Adipocyte (in vitro differentiated cells): ENCODE measurements around the gene PIK3CB.

Experiments used
- DNase-seq: peaks from one replicate; pipeline ENCODE4 v3.0.0-alpha.2; 2015; ENCODE audit warnings: low read depth
- H3K27me3 ChIP-seq: replicated peaks from 2 replicates; pipeline ENCODE4 v1.7.0; 2013; ENCODE audit warnings: mild to moderate bottlenecking, low read length, moderate library complexity; ENCODE audit not compliant: control insufficient read depth, insufficient read depth
- H3K36me3 ChIP-seq: 2 replicates; pipeline ENCODE4 v1.7.0; 2013; ENCODE audit warnings: low read length, mild to moderate bottlenecking, moderate library complexity; ENCODE audit not compliant: control insufficient read depth, insufficient read depth, severe bottlenecking
- H3K4me1 ChIP-seq: 2 replicates; pipeline ENCODE4 v1.7.0; 2013; ENCODE audit warnings: mild to moderate bottlenecking, low read length, moderate library complexity; ENCODE audit not compliant: control insufficient read depth, insufficient read depth
- H3K4me3 ChIP-seq: 2 replicates; pipeline ENCODE4 v1.7.0; 2013; ENCODE audit warnings: mild to moderate bottlenecking, low read length, moderate library complexity
- H3K9ac ChIP-seq: 2 replicates; pipeline ENCODE4 v1.7.0; 2013; ENCODE audit warnings: mild to moderate bottlenecking, low read length, moderate library complexity
- H3K9me3 ChIP-seq: 2 replicates; pipeline ENCODE4 v1.7.0; 2013; ENCODE audit warnings: mild to moderate bottlenecking, low read length, moderate library complexity; ENCODE audit not compliant: control insufficient read depth

The PIK3CB gene

GRCh38 chr3:138774529-138775253 lies 60.0 kb downstream of the PIK3CB start:
- Histone ChIP-seq H3K36me3 (no peaks in the 10 kb centered on the region), H3K4me3 (peak overlapping the region; percentile 16), H3K9me3 (no peaks in the 10 kb centered on the region), H3K27me3 (no peaks in the 10 kb centered on the region), H3K9ac (no peak overlapping the region), H3K4me1 (peaks cover 16% of the 10 kb centered on the region)
- DNase-seq = peak; percentile 98

- H3K9me3 ChIP-seq = no peaks in the 10 kb centered on the region
- no peak overlapping the region for H3K9ac ChIP-seq
- H3K27me3 ChIP-seq = no peaks in the 10 kb centered on the region
- DNase-seq = no peak
- H3K4me1 ChIP-seq = peaks cover 16% of the 10 kb centered on the region
- H3K4me3 ChIP-seq = no peak overlapping the region
- H3K36me3 ChIP-seq = no peaks in the 10 kb centered on the region
These were observed 63.1 kb downstream of the PIK3CB start for GRCh38 chr3:138771585-138771984.

- no peak overlapping the region for H3K4me3 ChIP-seq
- H3K9me3 ChIP-seq = no peaks in the 10 kb centered on the region
- H3K4me1 ChIP-seq = peaks cover 6% of the 10 kb centered on the region
- no peaks in the 10 kb centered on the region for H3K36me3 ChIP-seq
- no peaks in the 10 kb centered on the region for H3K27me3 ChIP-seq
- H3K9ac ChIP-seq = no peak overlapping the region
- no peak for DNase-seq
These were observed 65.1 kb downstream of the PIK3CB start for GRCh38 chr3:138769616-138770015.

GRCh38 chr3:138768946-138769345 lies 65.8 kb downstream of the PIK3CB start:
- DNase-seq = no peak
- Histone ChIP-seq H3K4me1 (peaks cover 1% of the 10 kb centered on the region), H3K9me3 (no peaks in the 10 kb centered on the region), H3K4me3 (no peak overlapping the region), H3K36me3 (no peaks in the 10 kb centered on the region), H3K27me3 (no peaks in the 10 kb centered on the region), H3K9ac (no peak overlapping the region)

GRCh38 chr3:138768125-138768524 lies 66.6 kb downstream of the PIK3CB start:
- no peaks in the 10 kb centered on the region for H3K36me3 ChIP-seq
- no peak overlapping the region for H3K4me3 ChIP-seq
- no peaks in the 10 kb centered on the region for H3K9me3 ChIP-seq

GRCh38 chr3:138767498-138768104 lies 67.1 kb downstream of the PIK3CB start:
- Histone ChIP-seq H3K9ac (no peak overlapping the region), H3K4me1 (no peaks in the 10 kb centered on the region), H3K4me3 (no peak overlapping the region), H3K27me3 (no peaks in the 10 kb centered on the region), H3K9me3 (no peaks in the 10 kb centered on the region), H3K36me3 (no peaks in the 10 kb centered on the region)
- DNase-seq = no peak

More at GRCh38 chr3:138768125-138768524, 66.6 kb downstream of the PIK3CB start:
- no peak for DNase-seq
- H3K9ac ChIP-seq = no peak overlapping the region
- H3K4me1 ChIP-seq = no peaks in the 10 kb centered on the region
- H3K27me3 ChIP-seq = no peaks in the 10 kb centered on the region

- Histone ChIP-seq H3K36me3 (no peaks in the 10 kb centered on the region), H3K9me3 (no peaks in the 10 kb centered on the region), H3K4me3 (no peak overlapping the region), H3K9ac (no peak overlapping the region), H3K4me1 (no peaks in the 10 kb centered on the region), H3K27me3 (no peaks in the 10 kb centered on the region)
- DNase-seq = no peak
These were observed 73.7 kb downstream of the PIK3CB start for GRCh38 chr3:138761002-138761401.

- DNase-seq = no peak
- Histone ChIP-seq H3K36me3 (no peaks in the 10 kb centered on the region), H3K27me3 (no peaks in the 10 kb centered on the region), H3K4me3 (no peak overlapping the region), H3K4me1 (no peaks in the 10 kb centered on the region), H3K9me3 (no peaks in the 10 kb centered on the region), H3K9ac (no peak overlapping the region)
These were observed 86.5 kb downstream of the PIK3CB start for GRCh38 chr3:138748190-138748589.

GRCh38 chr3:138747225-138747624 lies 87.5 kb downstream of the PIK3CB start:
- H3K27me3 ChIP-seq = no peaks in the 10 kb centered on the region
- no peaks in the 10 kb centered on the region for H3K4me1 ChIP-seq
- H3K9me3 ChIP-seq = no peaks in the 10 kb centered on the region
- DNase-seq = no peak
- no peak overlapping the region for H3K9ac ChIP-seq
- H3K36me3 ChIP-seq = no peaks in the 10 kb centered on the region
- H3K4me3 ChIP-seq = no peak overlapping the region

- no peaks in the 10 kb centered on the region for H3K27me3 ChIP-seq
- H3K36me3 ChIP-seq = no peaks in the 10 kb centered on the region
- no peak overlapping the region for H3K4me3 ChIP-seq
- H3K4me1 ChIP-seq = no peaks in the 10 kb centered on the region
- DNase-seq = no peak
- H3K9me3 ChIP-seq = no peaks in the 10 kb centered on the region
- H3K9ac ChIP-seq = no peak overlapping the region
These were observed 94.7 kb downstream of the PIK3CB start for GRCh38 chr3:138740072-138740471.

GRCh38 chr3:138732456-138732855 lies 102.3 kb downstream of the PIK3CB start:
- no peaks in the 10 kb centered on the region for H3K36me3 ChIP-seq
- no peak overlapping the region for H3K9ac ChIP-seq
- no peaks in the 10 kb centered on the region for H3K9me3 ChIP-seq
- no peak for DNase-seq
- no peaks in the 10 kb centered on the region for H3K4me1 ChIP-seq
- no peak overlapping the region for H3K4me3 ChIP-seq
- H3K27me3 ChIP-seq = no peaks in the 10 kb centered on the region
